ENCODE data around the gene SH2D3A. TPM values are rescaled to one million over a fixed set of nuclear protein-coding genes. Genes with fewer than 3 reads are reported as not detected.
"Not testable (repeated sequence)": the region's sequence is repeated elsewhere in the genome, so short reads cannot be mapped to it uniquely, and the experiment has no call there.

Gene SH2D3A
- polyA plus RNA-seq, 1 donor, result 1.2 TPM

GRCh38 chr19:6721773-6722172 is 45.5 kb downstream of the SH2D3A start:
- DNase-seq (ENCODE audit: low read depth), result no peak

GRCh38 chr19:6721138-6721474 is 46.1 kb downstream of the SH2D3A start:
- DNase-seq (ENCODE audit: low read depth), result no peak

- DNase-seq (ENCODE audit: low read depth), result no peak
These were observed 46.7 kb downstream of the SH2D3A start, which contains the start of gene C3 for GRCh38 chr19:6720369-6721137. Gene C3, minus strand, starts transcription at chr19:6720650. Its CDS starts 61 bp downstream, at chr19:6720589.

GRCh38 chr19:6719992-6720368 is 47.3 kb downstream of the SH2D3A start:
- DNase-seq (ENCODE audit: low read depth), result no peak

- DNase-seq (ENCODE audit: low read depth), result no peak
These were observed 47.7 kb downstream of the SH2D3A start for GRCh38 chr19:6719540-6719861.

- no peak for DNase-seq (ENCODE audit: low read depth)
These were observed 48.3 kb downstream of the SH2D3A start for GRCh38 chr19:6718741-6719539.

GRCh38 chr19:6718111-6718740 is 49.0 kb downstream of the SH2D3A start:
- DNase-seq (ENCODE audit: low read depth), result no peak

- DNase-seq (ENCODE audit: low read depth), result no peak
These were observed 49.7 kb downstream of the SH2D3A start for GRCh38 chr19:6717441-6717971.

GRCh38 chr19:6717036-6717435 is 50.2 kb downstream of the SH2D3A start:
- no peak for DNase-seq (ENCODE audit: low read depth)

GRCh38 chr19:6716610-6716970 is 50.6 kb downstream of the SH2D3A start:
- no peak for DNase-seq (ENCODE audit: low read depth)

GRCh38 chr19:6714749-6715555 is 52.3 kb downstream of the SH2D3A start:
- no peak for DNase-seq (ENCODE audit: low read depth)

- DNase-seq (ENCODE audit: low read depth), result no peak
These were observed 53.2 kb downstream of the SH2D3A start for GRCh38 chr19:6713773-6714692.

GRCh38 chr19:6712692-6713670 is 54.3 kb downstream of the SH2D3A start:
- DNase-seq (ENCODE audit: low read depth), result no peak

- DNase-seq (ENCODE audit: low read depth), result no peak
These were observed 55.0 kb downstream of the SH2D3A start for GRCh38 chr19:6712231-6712630.

GRCh38 chr19:6711605-6712004 is 55.6 kb downstream of the SH2D3A start:
- DNase-seq (ENCODE audit: low read depth), result no peak

- no peak for DNase-seq (ENCODE audit: low read depth)
These were observed 56.2 kb downstream of the SH2D3A start for GRCh38 chr19:6711078-6711361.

GRCh38 chr19:6710273-6711077 is 56.8 kb downstream of the SH2D3A start:
- no peak for DNase-seq (ENCODE audit: low read depth)

- no peak for DNase-seq (ENCODE audit: low read depth)
These were observed 57.7 kb downstream of the SH2D3A start for GRCh38 chr19:6709549-6709948.

- DNase-seq (ENCODE audit: low read depth), result not testable (repeated sequence)
These were observed 58.3 kb downstream of the SH2D3A start for GRCh38 chr19:6708913-6709312.
